GM21825 (cell line): Measurements from ENCODE around the gene PCNX2.

Source experiments
- ATAC-seq: cut with Tn5 transposase; IDR thresholded peaks from one replicate; pipeline ENCODE4 v1.9.1; 2021; ENCODE audit warnings: mild to moderate bottlenecking, moderate library complexity; ENCODE audit not compliant: unreplicated experiment

The PCNX2 gene

DNA sequence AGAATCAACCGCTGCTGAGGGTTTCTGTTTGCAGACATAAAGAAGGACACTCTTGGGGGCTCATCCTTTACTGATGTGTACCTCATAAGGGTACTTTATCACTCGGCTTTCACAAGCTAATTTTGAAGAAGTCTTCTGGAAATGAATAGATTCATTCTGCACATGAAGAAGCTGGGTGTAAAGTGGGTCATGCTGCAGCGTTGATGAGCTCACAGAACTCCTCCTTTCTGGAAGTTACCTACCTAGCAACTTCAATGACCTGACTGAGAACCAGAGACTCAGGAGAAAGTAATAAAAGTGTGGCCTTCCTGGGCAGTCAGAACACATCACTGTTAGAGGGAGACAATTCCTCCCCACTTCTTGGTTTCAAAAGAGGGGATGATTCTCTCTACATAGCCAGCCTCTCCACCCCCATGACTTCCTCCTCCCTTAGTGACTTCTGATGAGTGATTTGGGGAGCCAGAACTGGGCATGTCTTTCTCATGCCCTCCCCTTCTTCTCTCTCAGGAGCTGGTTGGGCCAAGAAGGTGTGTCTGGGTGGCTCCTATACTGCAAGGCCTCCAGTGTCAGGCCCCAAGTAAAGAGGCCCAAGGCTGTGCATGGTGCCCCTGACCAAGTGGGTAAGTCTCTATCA is 27.0 kb downstream of the PCNX2 start:
- ATAC-seq = no peak

- ATAC-seq = peak; percentile 17
These were observed 33.8 kb downstream of the PCNX2 start for GRCh38 chr1:233261695-233262094.

DNA sequence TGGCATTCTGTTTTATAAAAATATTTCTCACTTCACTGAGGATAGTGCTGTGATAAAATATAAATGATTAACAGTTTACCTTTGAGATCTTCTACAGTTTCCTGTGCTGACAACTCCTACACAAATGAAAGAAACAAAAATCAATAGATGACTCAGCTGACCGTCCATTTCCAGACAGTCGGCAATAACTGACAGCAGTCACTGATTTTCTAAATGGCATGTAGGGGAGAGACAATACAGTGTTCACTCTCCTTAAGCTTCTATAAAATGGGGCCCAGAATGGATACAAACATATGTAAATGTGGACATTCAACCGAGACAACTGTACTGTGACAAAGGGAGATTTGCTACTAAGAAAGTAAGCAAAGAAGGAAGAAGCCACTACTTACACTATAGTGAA is 34.3 kb downstream of the PCNX2 start:
- ATAC-seq = peak; percentile 97

GRCh38 chr1:233257786-233258185 is 37.7 kb downstream of the PCNX2 start:
- ATAC-seq = no peak

DNA sequence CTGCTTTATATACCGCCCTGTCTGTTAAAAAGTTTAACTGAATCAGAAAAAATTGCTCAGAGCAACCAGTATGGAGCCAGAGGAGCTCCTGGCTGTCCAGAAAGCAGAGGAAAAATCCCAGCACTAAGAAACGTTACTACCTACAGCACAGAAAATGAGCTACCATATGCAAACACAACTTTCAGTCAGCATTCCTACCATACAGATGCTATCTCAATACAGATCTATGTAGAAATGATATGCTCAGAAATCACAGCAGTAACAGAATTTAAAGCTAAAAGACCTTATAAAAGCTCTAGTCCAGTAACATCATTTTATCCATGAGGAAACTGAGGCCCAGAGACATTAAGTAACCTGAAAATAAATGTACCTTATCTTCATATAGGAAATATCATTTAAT is 38.7 kb downstream of the PCNX2 start:
- ATAC-seq = no peak

- no peak for ATAC-seq
These were observed 39.3 kb downstream of the PCNX2 start for GRCh38 chr1:233256191-233256590.

- ATAC-seq = no peak
These were observed 40.4 kb downstream of the PCNX2 start for GRCh38 chr1:233255145-233255544.

DNA sequence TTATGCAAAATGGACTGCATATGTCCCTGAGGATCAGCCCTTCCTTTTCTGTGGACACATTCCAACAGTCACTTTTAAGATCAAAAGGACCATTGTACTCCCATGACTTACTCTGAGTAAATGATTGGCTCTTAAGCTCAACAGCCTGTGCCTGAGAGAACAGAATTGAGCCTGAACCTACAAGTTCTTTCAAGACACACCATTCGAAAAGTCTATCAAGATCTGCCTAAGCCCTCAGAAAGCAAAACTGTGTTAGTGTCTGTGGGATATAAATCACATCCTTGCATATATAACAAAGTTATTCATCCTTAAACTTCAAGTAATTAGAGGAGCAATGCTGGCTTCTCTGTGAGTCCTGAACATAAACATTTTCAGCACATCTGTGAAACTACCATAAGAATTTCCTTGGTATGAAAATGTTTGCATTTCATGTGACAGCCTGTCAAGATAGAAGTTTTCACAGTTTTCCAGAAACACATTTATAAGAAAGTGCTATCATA is 41.6 kb downstream of the PCNX2 start:
- no peak for ATAC-seq

DNA sequence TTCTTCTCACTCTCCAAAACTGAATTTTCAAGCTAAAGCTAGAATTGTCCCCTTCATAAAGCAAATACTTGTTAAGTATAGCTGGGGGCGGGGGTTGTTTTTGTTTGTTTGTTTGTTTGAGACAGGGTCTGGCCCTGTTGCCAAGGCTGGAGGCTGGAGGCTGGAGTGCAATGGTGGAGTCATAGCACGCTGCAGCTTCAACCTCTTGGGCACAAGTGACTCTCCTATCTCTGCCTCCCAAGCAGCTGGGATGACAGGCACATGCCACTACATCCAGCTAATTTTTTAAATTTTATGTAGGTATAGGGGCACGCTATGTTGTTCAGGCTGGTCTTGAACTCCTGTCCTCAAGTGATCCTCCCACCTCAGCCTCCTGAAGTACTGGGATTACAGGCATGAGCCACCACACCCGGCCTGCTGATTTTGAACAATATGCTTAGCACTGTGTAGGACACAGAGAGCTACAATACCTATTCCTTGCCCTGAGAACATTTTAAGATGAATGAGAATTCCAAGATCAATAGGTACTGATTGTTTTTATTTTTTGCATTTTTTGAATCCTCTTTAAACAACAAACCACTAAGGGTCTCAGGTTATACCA is 42.2 kb downstream of the PCNX2 start:
- no peak for ATAC-seq

- no peak for ATAC-seq
These were observed 43.1 kb downstream of the PCNX2 start for GRCh38 chr1:233252441-233252840.

GRCh38 chr1:233251201-233251720 is 44.3 kb downstream of the PCNX2 start:
- ATAC-seq = no peak

DNA sequence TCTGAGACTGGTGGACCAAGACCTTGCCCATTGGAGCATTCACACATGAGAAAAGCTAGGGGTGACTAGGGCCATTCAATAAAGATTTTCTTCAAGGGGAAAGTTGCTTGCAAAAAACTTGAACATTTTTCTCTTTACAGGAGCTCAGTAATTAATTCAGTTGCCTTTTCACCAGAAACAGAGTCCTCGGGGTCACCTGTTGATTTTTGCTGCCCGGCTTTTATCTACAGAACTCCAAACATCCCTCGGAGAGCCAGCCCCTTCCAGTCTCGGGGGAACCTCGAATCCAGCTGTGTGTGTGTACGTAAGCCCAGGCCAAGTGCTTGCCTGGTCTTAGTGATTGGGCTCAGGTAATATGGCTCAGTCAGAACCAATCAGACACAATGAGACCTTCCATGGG is 47.5 kb downstream of the PCNX2 start:
- ATAC-seq = no peak

GRCh38 chr1:233246965-233247364 is 48.6 kb downstream of the PCNX2 start:
- ATAC-seq = no peak

GRCh38 chr1:233245191-233245765 is 50.2 kb downstream of the PCNX2 start:
- no peak for ATAC-seq

- ATAC-seq = no peak
These were observed 51.3 kb downstream of the PCNX2 start for GRCh38 chr1:233244183-233244582.

- no peak for ATAC-seq
These were observed 52.6 kb downstream of the PCNX2 start for GRCh38 chr1:233242827-233243483.

DNA sequence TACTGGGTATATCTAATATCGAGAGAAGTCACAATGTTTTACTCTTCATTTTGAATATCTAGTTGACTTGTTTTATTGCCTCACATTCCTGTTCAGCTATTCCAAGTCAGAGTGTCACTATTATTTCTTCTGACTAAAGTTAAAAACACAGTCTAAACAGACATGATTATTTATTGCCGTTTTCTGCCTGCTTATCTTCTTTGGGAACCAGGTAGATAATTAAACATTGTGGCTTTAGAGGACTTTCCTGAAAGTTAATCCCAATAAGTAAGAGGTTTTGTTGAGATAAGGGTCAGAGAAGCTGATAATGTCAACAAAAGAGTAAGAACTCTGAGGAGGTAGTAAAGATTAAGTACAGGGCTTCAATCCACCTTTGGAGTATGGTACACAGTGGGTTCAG is 53.8 kb downstream of the PCNX2 start:
- ATAC-seq = no peak

GRCh38 chr1:233240829-233241682 is 54.5 kb downstream of the PCNX2 start:
- no peak for ATAC-seq

GRCh38 chr1:233240371-233240770 is 55.2 kb downstream of the PCNX2 start:
- ATAC-seq = no peak

DNA sequence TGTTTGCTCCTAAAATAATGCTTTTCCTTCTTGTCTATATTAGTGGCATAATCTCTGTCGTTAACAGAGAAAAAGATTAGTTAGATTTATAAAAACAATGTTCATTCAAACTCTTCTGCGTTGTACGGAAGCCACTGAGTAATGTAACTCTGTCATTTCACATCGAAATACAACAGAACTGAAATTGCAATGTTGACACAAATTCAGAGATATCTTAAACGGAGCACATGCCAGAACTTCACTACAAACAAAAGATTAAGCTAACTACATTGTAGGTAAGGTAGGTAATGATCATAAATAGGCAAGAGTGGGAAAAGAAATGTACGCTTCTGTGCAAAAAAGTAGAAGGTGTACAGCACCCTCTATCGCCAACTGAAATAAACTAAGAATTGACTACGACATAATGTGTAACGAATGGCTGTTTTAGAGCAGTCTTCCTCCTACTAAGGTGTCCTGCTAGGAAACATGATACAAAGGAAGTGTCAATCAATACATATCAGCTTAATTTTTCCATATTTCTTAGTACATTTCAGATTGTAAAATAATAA is 56.6 kb downstream of the PCNX2 start:
- no peak for ATAC-seq
